Measurements from ENCODE around the gene SLC1A3.

The SLC1A3 gene

GRCh38 chr5:36722900-36723299, 116.5 kb downstream of the SLC1A3 start:
- no peak for DNase-seq

GRCh38 chr5:36723912-36724311, 117.5 kb downstream of the SLC1A3 start:
- DNase-seq: no peak

- DNase-seq: peak; percentile 29
Measured at GRCh38 chr5:36724467-36725332, 118.3 kb downstream of the SLC1A3 start.

GRCh38 chr5:36726317-36726716, 119.9 kb downstream of the SLC1A3 start:
- DNase-seq: no peak

GRCh38 chr5:36726767-36727166, 120.4 kb downstream of the SLC1A3 start:
- DNase-seq: no peak

GRCh38 chr5:36728697-36729543, 122.5 kb downstream of the SLC1A3 start:
- peak; percentile 63 for DNase-seq

- DNase-seq: no peak
Measured at GRCh38 chr5:36730537-36731216, 124.3 kb downstream of the SLC1A3 start.

- no peak for DNase-seq
Measured at GRCh38 chr5:36733183-36733582, 126.8 kb downstream of the SLC1A3 start.

GRCh38 chr5:36734422-36734821, 128.0 kb downstream of the SLC1A3 start:
- peak; percentile 6 for DNase-seq

- DNase-seq: no peak
Measured at GRCh38 chr5:36735891-36736290, 129.5 kb downstream of the SLC1A3 start.

All from activated CD4-positive, alpha-beta T cell treated with anti-CD3 and anti-CD28 coated beads, Interleukin-10, Interleukin-2, amounts not matched to agents 100 ng/mL and 50 ng/mL, durations not matched to agents 16 hours and 8 hours (primary cell).